CD4-positive, alpha-beta T cell treated with Interleukin-10 for 1 hour (primary cell): ENCODE measurements around the gene HSF2BP.
"Not testable (repeated sequence)": the region's sequence is repeated elsewhere in the genome, so short reads cannot be mapped to it uniquely, and the experiment has no call there.

Experiments used
- DNase-seq: peaks from one replicate; pipeline ENCODE4 v3.0.0-alpha.2; 2020

The HSF2BP gene

GRCh38 chr21:43659136-43660000 is at the start of gene HSF2BP, which contains the start of gene RRP1B:
Gene HSF2BP (minus strand): TSS chr21:43659488. CDS start chr21:43658096, 1,392 bp downstream.
Gene RRP1B (plus strand): TSS chr21:43659560. CDS start chr21:43659665, 105 bp downstream.
- peak; percentile 82 for DNase-seq

- no peak for DNase-seq
Measured at GRCh38 chr21:43708745-43709381, 49.6 kb upstream of the HSF2BP start.

- DNase-seq, result no peak
Measured at GRCh38 chr21:43707462-43707861, 48.2 kb upstream of the HSF2BP start.

DNA sequence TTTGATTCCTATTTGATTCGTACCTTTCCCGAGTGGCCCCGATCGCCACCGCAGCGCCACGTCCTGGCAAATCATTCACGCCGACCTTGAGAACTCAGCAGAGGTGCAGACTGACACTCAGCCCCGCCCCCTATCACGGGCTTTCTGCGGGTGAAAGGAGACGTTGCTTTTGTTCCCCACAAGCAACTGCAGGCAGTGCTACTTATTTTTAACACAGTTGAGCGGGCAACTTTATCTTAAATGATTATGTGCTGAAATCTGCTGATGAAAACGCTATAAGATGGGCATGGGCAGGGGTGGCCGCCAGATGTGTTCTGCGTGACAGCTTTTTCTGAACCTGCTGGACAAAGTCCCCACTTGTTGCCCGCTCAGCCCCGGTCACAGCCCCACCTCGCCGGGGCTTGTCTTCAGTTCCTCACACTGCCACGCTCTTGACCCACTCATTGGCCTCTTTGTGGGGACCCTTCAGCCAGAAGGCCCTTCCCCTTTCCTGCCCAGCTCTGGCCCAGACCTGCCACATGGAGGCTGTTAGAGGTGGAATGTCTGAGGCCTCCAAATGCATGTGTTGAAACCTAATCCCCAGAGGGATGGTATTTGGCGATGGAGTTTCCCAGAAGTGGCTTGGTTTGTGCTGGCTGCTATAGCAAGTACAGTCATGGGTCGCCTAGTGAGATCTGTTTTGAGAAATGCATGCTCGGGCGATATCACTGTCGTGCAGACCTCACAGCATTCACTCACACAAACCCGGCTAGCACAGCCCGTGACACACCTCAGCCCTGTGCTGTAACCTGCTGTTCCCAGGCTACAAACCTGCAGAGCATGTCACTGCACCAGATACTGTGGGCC is 44.0 kb upstream of the HSF2BP start:
- DNase-seq, result peak; percentile 20

- no peak for DNase-seq
Measured at GRCh38 chr21:43702785-43703034, 43.4 kb upstream of the HSF2BP start.

DNA sequence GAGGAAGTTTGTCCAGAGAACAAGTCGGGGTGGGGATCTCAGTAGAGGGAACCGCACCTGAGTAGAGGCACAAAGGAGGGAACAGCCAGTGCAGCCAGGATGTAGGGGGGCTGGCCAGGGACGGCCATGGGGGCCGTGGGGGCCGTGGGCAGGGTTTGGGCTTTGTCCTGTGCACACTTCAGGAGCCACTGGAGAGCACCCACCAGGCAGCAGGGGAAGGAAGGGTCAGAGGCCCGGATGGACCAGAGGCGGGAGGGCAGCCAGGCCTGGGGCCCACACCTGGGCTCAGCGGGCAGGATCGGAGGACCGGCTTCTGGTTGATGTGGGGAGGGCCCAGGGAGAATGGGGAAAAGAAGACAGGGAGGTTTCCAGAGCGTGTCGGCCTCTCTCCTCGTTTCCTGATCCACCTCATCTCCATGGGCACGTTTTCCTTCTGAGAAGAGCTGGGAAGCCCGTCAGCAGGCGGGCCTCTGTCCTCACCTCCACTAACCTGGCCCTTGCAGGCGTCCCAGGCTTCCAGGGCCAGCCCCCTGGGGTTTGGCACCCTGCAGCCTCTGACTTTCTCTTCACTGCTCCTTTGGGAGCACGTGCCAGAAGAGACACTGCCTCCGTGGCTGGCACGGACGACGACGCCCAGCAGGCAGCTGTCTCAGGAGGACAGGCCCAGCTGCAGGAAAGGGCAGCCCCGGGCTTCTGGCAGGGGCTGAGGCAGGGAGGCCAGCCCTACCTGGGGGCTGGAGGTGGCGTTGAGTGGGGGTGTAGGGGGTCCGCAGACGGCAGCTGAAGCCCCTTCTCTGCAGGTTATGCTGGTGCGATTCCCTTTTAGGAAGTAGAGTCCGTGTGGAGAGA is 42.9 kb upstream of the HSF2BP start:
- DNase-seq, result no peak

DNA sequence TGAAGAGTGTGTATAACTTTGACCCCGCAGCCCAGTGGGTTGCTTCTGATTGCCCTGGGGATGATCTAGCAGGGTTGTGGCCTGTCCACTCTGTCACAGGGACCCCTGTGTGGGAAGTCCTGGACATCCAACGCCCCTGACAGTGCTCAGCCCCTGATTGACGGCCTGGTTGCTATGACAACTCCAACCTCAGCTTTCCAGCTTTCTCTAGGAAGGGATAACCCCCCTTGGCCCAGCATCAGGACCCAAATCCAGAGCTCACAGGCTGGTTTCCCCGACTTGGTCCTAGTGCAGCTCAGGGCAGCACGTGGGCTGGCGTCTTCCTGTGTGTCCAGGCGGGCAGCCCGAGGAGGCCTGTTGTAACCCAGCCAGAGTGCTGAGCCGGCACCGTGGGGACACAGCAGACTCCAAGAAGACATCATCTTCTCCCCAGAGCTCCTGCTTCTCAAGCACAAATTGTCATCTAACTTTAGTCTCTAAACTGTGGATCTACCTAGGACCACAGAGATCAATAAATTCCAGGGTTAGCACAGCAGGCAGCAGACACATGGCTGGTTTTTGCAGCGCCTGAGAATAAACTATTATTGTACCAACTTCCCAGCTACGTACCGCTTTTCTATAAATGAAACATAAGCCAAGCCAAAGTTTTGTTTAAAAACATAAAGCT is 40.8 kb upstream of the HSF2BP start:
- no peak for DNase-seq

DNA sequence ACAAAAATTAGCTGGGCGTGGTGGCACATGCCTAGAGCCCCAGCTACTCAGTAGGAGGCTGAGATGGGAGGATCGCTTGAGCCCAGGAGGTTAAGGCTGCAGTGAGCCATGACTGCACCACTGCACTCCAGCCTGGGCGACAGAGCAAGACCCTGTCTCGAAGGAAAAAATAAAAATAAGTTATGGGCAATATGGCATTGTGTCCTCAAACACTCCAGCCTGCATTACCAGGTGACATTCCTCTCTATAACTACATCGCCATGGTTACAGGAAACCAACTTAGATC is 40.1 kb upstream of the HSF2BP start:
- DNase-seq, result not testable (repeated sequence)

DNA sequence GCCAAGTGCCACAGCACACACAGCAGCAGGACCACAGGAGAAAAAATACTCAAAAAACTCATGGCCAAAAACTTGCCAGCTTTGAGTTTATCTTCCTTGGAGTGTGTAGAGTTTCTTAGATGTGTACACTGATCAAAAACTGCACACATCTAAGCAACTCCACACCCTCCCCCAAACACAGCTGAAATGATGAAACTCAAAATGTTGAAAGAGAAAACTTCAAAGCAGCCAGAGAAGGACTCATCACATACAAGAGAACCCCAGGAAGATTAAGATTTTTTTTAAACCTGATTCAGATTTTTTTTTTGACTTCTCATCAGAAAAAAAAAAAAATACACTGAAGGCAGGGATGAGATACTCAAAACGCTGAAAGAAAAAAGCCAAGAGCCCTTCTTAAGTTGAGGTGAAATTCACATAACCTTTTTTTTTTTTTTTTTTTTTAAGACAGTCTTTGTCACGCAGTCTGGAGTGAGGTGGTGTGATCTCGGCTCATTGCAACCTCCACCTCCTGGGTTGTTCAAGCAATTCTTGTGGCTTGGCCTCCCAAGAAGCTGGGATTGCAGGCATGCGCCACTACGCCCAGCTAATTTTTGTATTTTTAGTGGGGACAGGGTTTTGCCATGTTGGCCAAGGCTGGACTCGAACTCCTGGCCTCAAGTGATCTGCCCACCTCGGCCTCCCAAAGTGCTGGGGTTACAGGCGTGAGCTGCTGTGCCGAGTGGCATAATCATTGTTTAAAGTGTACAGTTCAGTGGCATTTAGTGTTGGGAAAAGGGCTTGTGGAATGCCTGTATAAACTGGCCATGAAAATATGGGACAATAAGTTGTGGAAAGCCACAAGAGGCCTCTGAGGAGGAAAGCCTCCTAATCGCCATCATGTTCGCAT is 38.7 kb upstream of the HSF2BP start:
- no peak for DNase-seq

DNA sequence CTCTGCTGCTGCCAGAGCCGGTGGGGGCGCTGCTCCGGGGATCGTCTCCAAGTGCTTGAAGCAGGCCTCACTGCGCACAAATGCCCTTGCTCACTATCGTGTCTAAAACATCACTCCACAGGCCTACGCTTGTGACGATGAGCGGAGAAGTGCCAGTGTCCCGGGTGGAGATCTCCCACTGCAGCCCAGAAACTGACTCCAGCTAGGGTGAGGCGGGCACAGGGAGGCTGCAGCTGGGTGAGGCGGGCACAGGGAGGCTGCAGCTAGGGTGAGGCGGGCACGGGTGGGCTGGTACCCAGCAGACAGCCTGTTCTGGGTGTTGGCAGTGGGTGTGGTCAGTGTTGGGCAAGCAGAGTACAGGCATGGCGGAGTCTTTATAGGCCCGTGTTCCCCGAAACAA is 36.9 kb upstream of the HSF2BP start:
- DNase-seq, result no peak

GRCh38 chr21:43694437-43695079 is 35.3 kb upstream of the HSF2BP start:
- no peak for DNase-seq

GRCh38 chr21:43693981-43694380 is 34.7 kb upstream of the HSF2BP start:
- no peak for DNase-seq

DNA sequence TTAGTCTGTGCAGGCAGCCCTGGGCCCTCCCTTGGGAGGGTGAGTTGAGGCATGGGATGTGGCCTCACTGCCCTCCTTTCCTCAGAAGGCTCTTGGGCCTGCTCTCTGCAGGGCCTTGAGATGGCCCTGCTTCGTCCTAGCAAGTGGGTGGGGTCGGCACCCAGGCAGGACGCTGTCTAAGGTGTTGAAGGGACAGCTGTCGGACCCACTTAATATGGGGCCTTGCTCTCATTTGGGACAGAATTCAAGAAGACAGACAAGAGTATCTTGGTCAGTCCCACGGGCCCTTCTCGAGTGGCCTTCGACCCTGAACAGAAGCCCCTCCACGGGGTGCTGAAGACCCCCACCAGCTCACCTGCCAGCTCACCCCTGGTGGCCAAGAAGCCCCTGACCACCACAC is 33.7 kb upstream of the HSF2BP start:
- DNase-seq, result no peak

DNA sequence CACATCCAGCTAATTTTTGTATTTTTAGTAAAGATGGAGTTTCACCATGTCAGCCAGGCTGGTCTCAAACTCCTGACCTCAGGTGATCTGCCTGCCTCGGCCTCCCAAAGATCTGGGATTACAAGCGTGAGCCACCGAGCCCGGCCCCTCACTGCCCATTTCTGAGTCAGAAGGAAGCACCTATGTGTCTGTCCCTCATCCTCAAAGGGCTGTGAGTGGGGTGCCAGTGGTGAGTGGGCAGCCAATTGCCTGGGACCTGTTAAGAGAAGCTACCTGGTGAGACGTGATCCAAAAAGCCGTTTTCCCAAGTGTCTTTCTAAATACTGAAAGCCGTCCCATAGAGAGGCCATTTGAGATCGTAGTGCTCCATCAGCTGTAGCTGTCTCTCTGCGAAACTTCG is 32.5 kb upstream of the HSF2BP start:
- DNase-seq, result no peak

DNA sequence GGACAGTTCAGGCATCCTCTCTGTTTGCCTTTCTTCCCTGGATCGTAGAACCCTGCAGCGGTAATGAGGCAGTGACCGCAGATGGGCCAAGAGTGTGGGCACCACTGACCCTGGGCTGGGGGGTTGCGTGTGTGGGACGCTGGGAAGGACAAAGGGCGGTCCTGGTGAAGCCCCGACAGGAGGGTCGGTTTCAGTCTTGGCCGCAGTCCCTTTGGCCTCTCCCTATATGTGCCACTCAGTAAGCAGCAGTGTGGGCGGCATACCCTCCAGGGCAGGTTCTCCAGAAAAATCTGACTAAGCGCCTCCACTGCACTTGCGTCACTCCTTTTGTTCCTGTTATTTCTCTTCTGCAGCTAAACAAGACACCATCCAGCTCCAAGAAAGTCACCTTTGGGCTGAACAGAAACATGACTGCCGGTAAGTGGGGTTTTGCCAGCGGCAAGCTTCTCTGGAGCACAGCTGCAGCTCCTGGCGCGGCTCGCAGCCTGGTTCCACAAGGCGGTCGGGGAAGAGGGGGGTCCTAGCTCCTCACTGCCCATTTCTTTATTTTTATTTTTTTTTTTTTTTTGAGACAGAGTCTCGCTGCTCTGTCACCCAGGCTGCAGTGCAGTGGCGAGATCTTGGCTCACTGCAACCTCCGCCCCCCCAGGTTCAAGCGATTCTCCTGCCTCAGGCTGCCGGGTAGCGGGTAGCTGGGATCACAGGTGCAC is 32.0 kb upstream of the HSF2BP start:
- DNase-seq, result no peak

GRCh38 chr21:43690346-43690745 is 31.1 kb upstream of the HSF2BP start:
- DNase-seq, result no peak

DNA sequence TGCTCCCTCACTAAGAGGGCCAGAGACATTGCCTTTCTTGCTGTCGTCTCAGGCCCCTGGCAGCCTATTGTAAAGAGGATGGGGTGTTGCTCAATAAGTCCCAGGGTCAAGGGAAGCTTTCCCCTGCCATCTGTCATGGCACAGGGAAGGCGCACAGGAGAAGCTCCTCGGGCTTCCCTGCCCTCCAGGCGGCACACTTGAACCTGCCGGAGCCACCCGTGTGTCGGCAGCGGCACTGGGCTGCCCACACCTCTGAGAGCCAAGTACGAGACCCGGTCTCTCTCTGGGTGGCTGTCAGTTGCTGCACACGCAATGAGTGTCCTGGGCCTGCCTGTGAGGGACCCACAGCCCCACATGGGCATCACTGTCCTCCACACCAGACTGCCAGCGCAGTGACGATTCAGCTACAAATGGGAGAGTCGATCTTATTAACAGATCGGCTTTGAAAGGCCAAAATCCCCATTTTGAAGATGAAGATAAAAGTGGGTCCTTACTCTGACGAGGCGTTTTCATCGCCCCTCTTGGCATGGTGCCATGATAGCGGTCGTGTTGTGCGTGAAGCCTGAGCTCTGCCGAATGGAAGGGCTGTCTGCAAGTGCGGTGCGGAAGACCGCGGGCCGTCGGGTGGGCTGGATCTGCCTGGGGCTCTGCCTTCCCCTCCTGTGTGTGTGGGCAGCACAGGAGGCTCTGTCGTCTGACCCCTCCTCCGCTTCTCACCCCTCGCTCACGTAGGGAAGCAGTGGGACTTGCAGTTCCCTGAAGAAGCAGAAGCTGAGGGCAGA is 30.5 kb upstream of the HSF2BP start:
- no peak for DNase-seq

DNA sequence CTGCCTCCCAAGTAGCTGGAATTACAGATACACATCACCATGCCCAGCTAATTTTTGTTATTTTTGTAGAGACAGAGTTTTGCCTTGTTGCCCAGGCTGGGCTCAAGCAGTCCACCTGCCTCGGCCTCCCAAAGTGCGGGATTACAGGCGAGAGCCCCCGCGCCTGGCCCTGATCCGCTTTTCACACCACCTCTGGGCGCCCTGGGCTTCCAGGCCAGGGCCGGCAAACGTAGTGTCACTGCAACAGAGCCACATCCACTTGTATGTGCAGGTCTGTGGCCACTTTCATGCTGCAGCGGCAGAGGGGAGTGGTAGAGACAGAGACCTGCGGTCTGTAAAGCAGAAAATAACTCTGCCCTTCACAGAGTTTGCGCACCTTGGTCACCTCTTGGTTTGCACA is 29.6 kb upstream of the HSF2BP start:
- no peak for DNase-seq
